ENCODE data around the gene FBXL15. TPM values are rescaled to one million over a fixed set of nuclear protein-coding genes. Genes with fewer than 3 reads are reported as not detected.

Gene FBXL15
- total and polyA plus RNA-seq, 2 of the 4 experiments (the other 2 are of a cell fraction) = 3.0 to 8.4 TPM

DNA sequence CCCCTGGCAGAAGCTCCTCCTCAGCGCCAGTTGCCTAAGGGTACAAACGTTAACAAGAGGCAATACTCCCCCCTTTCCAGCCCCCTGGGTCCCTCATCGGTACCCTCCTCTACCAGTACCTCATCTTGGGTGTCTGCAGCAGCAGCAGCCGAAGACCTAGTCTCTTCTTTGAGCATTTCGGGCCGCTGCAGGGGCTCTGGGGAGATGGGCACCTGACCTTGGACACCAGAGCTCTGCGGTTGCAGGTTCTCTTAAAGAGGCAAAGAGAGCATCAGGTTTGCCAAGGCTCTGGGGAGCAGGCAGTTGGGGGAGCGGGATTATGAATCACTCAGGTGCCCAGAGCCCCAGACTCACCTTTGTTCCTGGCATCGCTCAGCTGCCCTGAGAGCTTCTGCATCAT lies 3.5 kb downstream of the FBXL15 start:
- H2AK5ac ChIP-seq (ENCODE audit: low read depth, low read length) = no peak overlapping the region
- peaks cover 6% of the 10 kb centered on the region; the same call in 1 of the 2 replicates for H3K36me3 ChIP-seq (ENCODE audit: control insufficient read depth, insufficient read depth, low read length)
- in situ Hi-C loops (cut with MboI; ENCODE audit: low sequenced_read_pairs) = no loop called here
- intact Hi-C loops (cut with micrococcal nuclease) = no loop called here
- dilution Hi-C loops (cut with HindIII; ENCODE audit: low sequenced_read_pairs, unreplicated experiment) = no loop called here
- CTCF ChIA-PET = no interaction called here
- no TSS peak for BruUV-seq (replicated peaks)
- no peaks in the 10 kb centered on the region for H3K9me3 ChIP-seq (ENCODE audit: control insufficient read depth, insufficient read depth, low read length)
- POLR2A ChIA-PET (ENCODE audit: unreplicated experiment) = no interaction called here
- H3K4me3 ChIP-seq (ENCODE audit: insufficient read depth, low read depth, low read length) = no peak overlapping the region
- WGBS, 2 experiments (ENCODE audit: extremely low coverage in 2 of 2, insufficient read length in 1 of 2) = 89% methylated on average over 4 of the region's 9 CpGs; no CpG with 5 or more reads in 1 of the 2 experiments
- peaks cover 13% of the 10 kb centered on the region; the same call in 1 of the 2 replicates for H3K9me1 ChIP-seq (ENCODE audit: insufficient read depth, low read length)
- H3K56ac ChIP-seq (ENCODE audit: extremely low read depth, insufficient read depth, low read length) = no peak overlapping the region
- no peak overlapping the region for H4K5ac ChIP-seq (ENCODE audit: low read depth, low read length)
- no peak for ATAC-seq (ENCODE audit: low read depth)
- no peak for TF ChIP-seq CHD1 (IDR thresholded peaks at IDR 0.05; ENCODE audit: low read depth, low read length)
- no peak for TF ChIP-seq FOS (IDR thresholded peaks at IDR 0.05; ENCODE audit: low read depth, low read length)
- no peak for TF ChIP-seq MAFK (IDR thresholded peaks at IDR 0.05; ENCODE audit: low read depth, low read length)
- no peak for TF ChIP-seq MAZ (IDR thresholded peaks at IDR 0.05; ENCODE audit: borderline replicate concordance, low read depth, low read length)
- no peak for TF ChIP-seq MXI1 (IDR thresholded peaks at IDR 0.05; ENCODE audit: borderline replicate concordance, low read depth, low read length)
- no peak for TF ChIP-seq POLR2A (IDR thresholded peaks at IDR 0.05; ENCODE audit: low read depth, low read length)
- TF ChIP-seq, protein P1, sequence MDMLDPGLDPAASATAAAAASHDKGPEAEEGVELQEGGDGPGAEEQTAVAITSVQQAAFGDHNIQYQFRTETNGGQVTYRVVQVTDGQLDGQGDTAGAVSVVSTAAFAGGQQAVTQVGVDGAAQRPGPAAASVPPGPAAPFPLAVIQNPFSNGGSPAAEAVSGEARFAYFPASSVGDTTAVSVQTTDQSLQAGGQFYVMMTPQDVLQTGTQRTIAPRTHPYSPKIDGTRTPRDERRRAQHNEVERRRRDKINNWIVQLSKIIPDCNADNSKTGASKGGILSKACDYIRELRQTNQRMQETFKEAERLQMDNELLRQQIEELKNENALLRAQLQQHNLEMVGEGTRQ (IDR thresholded peaks at IDR 0.05; ENCODE audit: low read depth, low read length) = no peak
- TF ChIP-seq NFE2L2 (IDR thresholded peaks at IDR 0.05; ENCODE audit: low read depth, low read length) = no peak
- no peak for TF ChIP-seq RAD21 (IDR thresholded peaks at IDR 0.05; ENCODE audit: low read length)
- TF ChIP-seq BHLHE40 (IDR thresholded peaks at IDR 0.05; ENCODE audit: low read depth, low read length) = no peak
- TF ChIP-seq RFX5 (IDR thresholded peaks at IDR 0.05; ENCODE audit: low read depth, low read length) = no peak
- no peak for TF ChIP-seq RCOR1 (IDR thresholded peaks at IDR 0.05; ENCODE audit: insufficient replicate concordance, low read length)
- TF ChIP-seq, protein P2, sequence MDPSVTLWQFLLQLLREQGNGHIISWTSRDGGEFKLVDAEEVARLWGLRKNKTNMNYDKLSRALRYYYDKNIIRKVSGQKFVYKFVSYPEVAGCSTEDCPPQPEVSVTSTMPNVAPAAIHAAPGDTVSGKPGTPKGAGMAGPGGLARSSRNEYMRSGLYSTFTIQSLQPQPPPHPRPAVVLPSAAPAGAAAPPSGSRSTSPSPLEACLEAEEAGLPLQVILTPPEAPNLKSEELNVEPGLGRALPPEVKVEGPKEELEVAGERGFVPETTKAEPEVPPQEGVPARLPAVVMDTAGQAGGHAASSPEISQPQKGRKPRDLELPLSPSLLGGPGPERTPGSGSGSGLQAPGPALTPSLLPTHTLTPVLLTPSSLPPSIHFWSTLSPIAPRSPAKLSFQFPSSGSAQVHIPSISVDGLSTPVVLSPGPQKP (IDR thresholded peaks at IDR 0.05; ENCODE audit: borderline replicate concordance, low read depth, low read length) = no peak
- no peak for TF ChIP-seq CEBPB (IDR thresholded peaks at IDR 0.05; ENCODE audit: low read depth, low read length)
- TF ChIP-seq, protein P3, sequence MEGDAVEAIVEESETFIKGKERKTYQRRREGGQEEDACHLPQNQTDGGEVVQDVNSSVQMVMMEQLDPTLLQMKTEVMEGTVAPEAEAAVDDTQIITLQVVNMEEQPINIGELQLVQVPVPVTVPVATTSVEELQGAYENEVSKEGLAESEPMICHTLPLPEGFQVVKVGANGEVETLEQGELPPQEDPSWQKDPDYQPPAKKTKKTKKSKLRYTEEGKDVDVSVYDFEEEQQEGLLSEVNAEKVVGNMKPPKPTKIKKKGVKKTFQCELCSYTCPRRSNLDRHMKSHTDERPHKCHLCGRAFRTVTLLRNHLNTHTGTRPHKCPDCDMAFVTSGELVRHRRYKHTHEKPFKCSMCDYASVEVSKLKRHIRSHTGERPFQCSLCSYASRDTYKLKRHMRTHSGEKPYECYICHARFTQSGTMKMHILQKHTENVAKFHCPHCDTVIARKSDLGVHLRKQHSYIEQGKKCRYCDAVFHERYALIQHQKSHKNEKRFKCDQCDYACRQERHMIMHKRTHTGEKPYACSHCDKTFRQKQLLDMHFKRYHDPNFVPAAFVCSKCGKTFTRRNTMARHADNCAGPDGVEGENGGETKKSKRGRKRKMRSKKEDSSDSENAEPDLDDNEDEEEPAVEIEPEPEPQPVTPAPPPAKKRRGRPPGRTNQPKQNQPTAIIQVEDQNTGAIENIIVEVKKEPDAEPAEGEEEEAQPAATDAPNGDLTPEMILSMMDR (conservative IDR thresholded peaks at IDR 0.05; ENCODE audit: low read depth, low read length) = no peak
- H3K23ac ChIP-seq (ENCODE audit: low read depth, low read length) = no peak overlapping the region
- H3K9ac ChIP-seq (ENCODE audit: low read depth, low read length) = no peak overlapping the region
- H4K91ac ChIP-seq (ENCODE audit: insufficient read depth, low read depth, low read length) = no peak overlapping the region
- no peak overlapping the region for H2BK20ac ChIP-seq (ENCODE audit: low read depth, low read length)
- H4K20me1 ChIP-seq (ENCODE audit: insufficient read depth, low read length) = no peaks in the 10 kb centered on the region
- H2BK15ac ChIP-seq (ENCODE audit: low read depth, low read length) = no peak overlapping the region
- peaks cover 3 to 43% of the 10 kb centered on the region in 2 experiments; a peak in 3 of 4 replicates for H3K79me1 ChIP-seq (ENCODE audit: low read depth in 1 of 2, low read length in 2 of 2)
- no peak overlapping the region for H3K4ac ChIP-seq (ENCODE audit: low read depth, low read length)
- H3K4me2 ChIP-seq (ENCODE audit: low read depth, low read length) = no peak overlapping the region
- H2AK9ac ChIP-seq (replicated peaks; ENCODE audit: low read depth, low read length, poor library complexity) = peak overlapping the region; percentile 34
- H3K27ac ChIP-seq (ENCODE audit: insufficient read depth, low read length) = no peak overlapping the region
- no peak overlapping the region for H2BK5ac ChIP-seq (ENCODE audit: low read depth, low read length, poor library complexity, severe bottlenecking)
- no peak overlapping the region for H3K14ac ChIP-seq (replicated peaks; ENCODE audit: low read depth, low read length)
- no peak overlapping the region for H2BK120ac ChIP-seq (ENCODE audit: low read depth, low read length)
- H3K27me3 ChIP-seq (ENCODE audit: control insufficient read depth, insufficient read depth, low read length) = peaks cover 1% of the 10 kb centered on the region; the same call in 1 of the 2 replicates
- no peak for DNase-seq
- H4K8ac ChIP-seq (ENCODE audit: low read depth in 2 of 2, low read length in 2 of 2) = no peak overlapping the region
- H3K4me1 ChIP-seq (ENCODE audit: control insufficient read depth, insufficient read depth, low read length) = peaks cover 11% of the 10 kb centered on the region
- H3K18ac ChIP-seq (ENCODE audit: low read depth, low read length) = no peak overlapping the region
- no peak overlapping the region for H2AFZ ChIP-seq (replicated peaks; ENCODE audit: low read length, poor library complexity)
